Vagina (tissue), 2 donors: ENCODE data around the gene CKB. TPM values are rescaled to one million over a fixed set of nuclear protein-coding genes. Genes with fewer than 3 reads are reported as not detected.

ENCODE experiments used
- DNase-seq, 2 donors: peaks; one replicate each; pipeline ENCODE4 v3.0.0-alpha.2; 2017; ENCODE audit errors: extremely low spot score in 2 of 2
- H3K27ac ChIP-seq: fragments of 200-600 bp; sonication (generic); one replicate; pipeline ENCODE4 v1.5.1; 2019
- H3K27me3 ChIP-seq: fragments of 200-600 bp; sonication (generic); one replicate; pipeline ENCODE4 v1.5.1; 2019
- H3K36me3 ChIP-seq, 2 donors: fragments of 200-600 bp; sonication (generic); one replicate each; pipeline ENCODE4 v1.5.1; 2017 to 2019
- H3K4me1 ChIP-seq: fragments of 200-600 bp; sonication (generic); one replicate; pipeline ENCODE4 v1.5.1; 2019
- H3K4me3 ChIP-seq, 2 donors: fragments of 200-600 bp; sonication (generic); 1 replicate in 1 of 2; 2 replicates in 1 of 2; pipeline ENCODE4 v1.5.1; 2016 to 2019
- H3K9me3 ChIP-seq: fragments of 200-600 bp; sonication (generic); one replicate; pipeline ENCODE4 v1.5.1; 2019
- CTCF ChIP-seq, 3 experiments: fragments of 450-650 bp in 2 of 3; fragments of 200-600 bp in 1 of 3; sonication (generic) in 1 of 3; IDR thresholded peaks; one replicate each; pipeline ENCODE4 v1.5.1; 2017 to 2019; ENCODE audit warnings: antibody characterized with exemption in 3 of 3, mild to moderate bottlenecking in 2 of 3, moderate library complexity in 2 of 3
- POLR2A ChIP-seq, 2 donors: fragments of 450-650 bp; IDR thresholded peaks; one replicate each; pipeline ENCODE4 v1.6.1; 2017; ENCODE audit warnings: antibody characterized with exemption in 2 of 2, mild to moderate bottlenecking in 2 of 2, moderate library complexity in 2 of 2
- POLR2AphosphoS5 ChIP-seq, 2 donors: sonication (generic); formaldehyde crosslinking; IDR thresholded peaks; one replicate each; pipeline ENCODE4 v1.9.0; 2017; ENCODE audit warnings: antibody characterized with exemption in 2 of 2, mild to moderate bottlenecking in 2 of 2, low read depth in 1 of 2; ENCODE audit not compliant: insufficient read depth in 1 of 2
- intact Hi-C: fragments of 100-400 bp; cut with DNase I; formaldehyde crosslinking; loops from one replicate; pipeline ENCODE4 v1.15.1; 2023
- small RNA-seq: library from RNA; depleted of rRNA; stranded (forward); fragments of <200 nt; gene quantifications from one replicate; pipeline ENCODE3, GENCODE V24; 2016
- total RNA-seq: library from RNA; depleted of rRNA; stranded (reverse); fragments of >200 nt; gene quantifications from one replicate; pipeline ENCODE4 v1.2.3, GENCODE V29; 2016

The CKB gene
- total RNA-seq, 1 donor from 2014 or later = 179 TPM

- Histone ChIP-seq H3K4me3 (no peak overlapping the region), H3K9me3 (no peaks in the 10 kb centered on the region), H3K36me3 (peaks cover 0 to 52% of the 10 kb centered on the region in 2 donors), H3K4me1 (no peaks in the 10 kb centered on the region), H3K27ac (no peak overlapping the region), H3K27me3 (no peaks in the 10 kb centered on the region)
- TF ChIP-seq POLR2A (IDR thresholded peaks at IDR 0.05) = no peak
- no peak for TF ChIP-seq POLR2AphosphoS5 (IDR thresholded peaks at IDR 0.05; ENCODE audit: insufficient read depth in 1 of 2, low read depth in 1 of 2)
- TF ChIP-seq CTCF (IDR thresholded peaks at IDR 0.05) = no peak
- no peak for DNase-seq
- intact Hi-C loops = no loop called here
Measured at GRCh38 chr14:103474893-103475292, 47.7 kb downstream of the CKB start.

- intact Hi-C loops = no loop called here
- H3K36me3 ChIP-seq = peaks cover 0 to 58% of the 10 kb centered on the region in 2 donors
Measured at GRCh38 chr14:103472939-103473338, 49.7 kb downstream of the CKB start.

More at GRCh38 chr14:103472939-103473338, 49.7 kb downstream of the CKB start:
- no peak overlapping the region for H3K4me3 ChIP-seq
- H3K4me1 ChIP-seq = no peaks in the 10 kb centered on the region
- no peak overlapping the region for H3K27ac ChIP-seq
- no peak for TF ChIP-seq POLR2AphosphoS5 (IDR thresholded peaks at IDR 0.05; ENCODE audit: insufficient read depth in 1 of 2, low read depth in 1 of 2)
- TF ChIP-seq CTCF (IDR thresholded peaks at IDR 0.05) = no peak
- no peak for TF ChIP-seq POLR2A (IDR thresholded peaks at IDR 0.05)
- no peaks in the 10 kb centered on the region for H3K9me3 ChIP-seq
- DNase-seq = no peak
- no peaks in the 10 kb centered on the region for H3K27me3 ChIP-seq

Small RNA genes lying within 50 kb of the gene (small RNA-seq; reads per million reads assigned to genes)
- gene RNU4-68P = not detected
- not detected for gene RNU7-160P

Other genes with a start within 250 kb of the CKB start
- 186 TPM for gene EIF5, start 188.6 kb downstream of the CKB start, total RNA-seq
- gene MARK3, start 137.4 kb downstream of the CKB start, total RNA-seq = 77.6 TPM
- gene TRMT61A, start 6.4 kb upstream of the CKB start, total RNA-seq = 17.7 TPM
- gene BAG5, start 39.8 kb upstream of the CKB start, total RNA-seq = 21.6 TPM
- 17.2 TPM for gene COA8, start 40.1 kb upstream of the CKB start, total RNA-seq
- 322 TPM for gene KLC1, start 106.4 kb upstream of the CKB start, total RNA-seq
- 6.9 TPM for gene XRCC3, start 192.6 kb upstream of the CKB start, total RNA-seq
- gene ZFYVE21, start 193.0 kb upstream of the CKB start, total RNA-seq = 172 TPM